Sigmoid colon (tissue), 4 donors: Measurements from ENCODE around the gene MRPS27.

Source experiments
- CTCF ChIP-seq, 4 experiments: fragments of 450-650 bp in 3 of 4; fragments of 200-600 bp in 1 of 4; IDR thresholded peaks; one replicate each; pipeline ENCODE4 v1.5.1; 2016 to 2019; ENCODE audit warnings: antibody characterized with exemption in 4 of 4, mild to moderate bottlenecking in 3 of 4, moderate library complexity in 2 of 4
- POLR2A ChIP-seq, 2 donors: fragments of 450-650 bp; IDR thresholded peaks; one replicate each; pipeline ENCODE4 v1.6.1; 2016; ENCODE audit warnings: antibody characterized with exemption in 2 of 2, mild to moderate bottlenecking in 2 of 2, moderate library complexity in 2 of 2
- POLR2AphosphoS5 ChIP-seq, 4 donors: sonication (generic); formaldehyde crosslinking; IDR thresholded peaks; one replicate each; pipeline ENCODE4 v1.6.1; 2017; ENCODE audit warnings: antibody characterized with exemption in 4 of 4

- TF ChIP-seq POLR2AphosphoS5 (IDR thresholded peaks at IDR 0.05), result no peak
- TF ChIP-seq CTCF (IDR thresholded peaks at IDR 0.05), result no peak
- TF ChIP-seq POLR2A (IDR thresholded peaks at IDR 0.05), result no peak
Measured at GRCh38 chr5:72351376-72351775, 31.3 kb upstream of the MRPS27 start.
